Measurements from ENCODE around the gene DLEC1.

GRCh38 chr3:38100498-38100897 lies 61.5 kb downstream of the DLEC1 start:
- TF ChIP-seq CTCF (IDR thresholded peaks at IDR 0.05; ENCODE audit: poor library complexity, severe bottlenecking) = no peak
- no peak for TF ChIP-seq EP300 (conservative IDR thresholded peaks at IDR 0.05; ENCODE audit: poor library complexity, severe bottlenecking)
- TF ChIP-seq REST (IDR thresholded peaks at IDR 0.05; ENCODE audit: borderline replicate concordance) = no peak
- TF ChIP-seq EZH2 (IDR thresholded peaks at IDR 0.05; ENCODE audit: borderline replicate concordance, insufficient read depth, low read length, poor library complexity, severe bottlenecking) = no peak
